LNCAP (cell line): Measurements from ENCODE around the gene OASL.

Experiments
- CTCF ChIP-seq: fragments of 450-650 bp; IDR thresholded peaks from 2 replicates; pipeline ENCODE4 v1.5.1; 2017; ENCODE audit warnings: mild to moderate bottlenecking

The OASL gene

GRCh38 chr12:121013715-121014114 lies 25.3 kb downstream of the OASL start:
- peak; percentile 10; the same call in 1 of the 2 replicates for TF ChIP-seq CTCF

GRCh38 chr12:121011820-121012219 lies 27.2 kb downstream of the OASL start:
- TF ChIP-seq CTCF: no peak

- no peak for TF ChIP-seq CTCF
Measured at GRCh38 chr12:121010860-121011259, 28.2 kb downstream of the OASL start.

GRCh38 chr12:121009741-121010140 lies 29.3 kb downstream of the OASL start:
- TF ChIP-seq CTCF: peak; percentile 49

- no peak for TF ChIP-seq CTCF
Measured at GRCh38 chr12:121008347-121009098, 30.5 kb downstream of the OASL start.

- peak; percentile 52 for TF ChIP-seq CTCF
Measured at GRCh38 chr12:121005346-121005815, 33.7 kb downstream of the OASL start.

- TF ChIP-seq CTCF: no peak
Measured at GRCh38 chr12:121004253-121004815, 34.7 kb downstream of the OASL start.
